T-helper 2 cell treated with Interferon-gamma antibody and Interleukin-4, amounts not matched to agents 5 μg/mL and 100 μg/mL, for 36 hours (primary cell): ENCODE measurements around the gene KRT84.

ENCODE experiments used
- DNase-seq: peaks from one replicate; pipeline ENCODE4 v3.0.0; 2021; ENCODE audit warnings: low spot score
- H3K27ac Mint-ChIP-seq: one replicate; pipeline ENCODE4 v1.8.0; 2021; ENCODE audit warnings: mild to moderate bottlenecking, mixed read lengths
- H3K27me3 Mint-ChIP-seq: one replicate; pipeline ENCODE4 v1.8.0; 2021; ENCODE audit warnings: low read depth, mixed read lengths
- H3K36me3 Mint-ChIP-seq: one replicate; pipeline ENCODE4 v1.8.0; 2021; ENCODE audit warnings: low read depth, mixed read lengths
- H3K4me1 Mint-ChIP-seq: one replicate; pipeline ENCODE4 v1.8.0; 2021; ENCODE audit warnings: low read depth, mixed read lengths
- H3K4me3 Mint-ChIP-seq: one replicate; pipeline ENCODE4 v1.8.0; 2022; ENCODE audit warnings: mild to moderate bottlenecking, moderate library complexity, mixed read lengths
- H3K9me3 Mint-ChIP-seq: one replicate; pipeline ENCODE4 v1.8.0; 2021; ENCODE audit warnings: mixed read lengths

KRT84 gene

GRCh38 chr12:52401926-52402325 is 16.5 kb upstream of the KRT84 start:
- Mint-ChIP-seq H3K9me3 (no peaks in the 10 kb centered on the region), H3K27ac (no peak overlapping the region), H3K4me1 (no peaks in the 10 kb centered on the region), H3K4me3 (no peak overlapping the region), H3K36me3 (no peaks in the 10 kb centered on the region), H3K27me3 (peaks cover 6% of the 10 kb centered on the region)
- DNase-seq: no peak

DNA sequence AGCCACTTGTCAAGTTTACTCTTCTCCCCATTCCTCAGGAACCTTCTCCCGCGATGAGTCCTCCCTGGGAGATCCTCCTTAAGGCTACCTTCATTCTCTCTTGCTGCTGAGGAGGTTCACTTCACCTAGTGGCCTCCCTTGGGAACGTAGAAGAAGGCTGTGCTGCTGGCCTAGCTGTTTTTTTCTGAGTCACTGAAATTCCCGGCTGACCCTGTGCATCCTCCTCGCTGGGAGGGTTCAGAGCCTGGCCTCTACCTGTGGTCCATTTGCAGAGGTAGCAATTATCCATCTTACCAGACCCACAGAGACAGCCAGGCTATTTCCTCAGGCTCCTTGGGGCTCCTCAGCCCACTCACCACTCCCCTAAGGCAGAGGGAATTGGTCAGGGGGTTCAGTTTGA is 16.1 kb upstream of the KRT84 start:
- H3K9me3 Mint-ChIP-seq: no peaks in the 10 kb centered on the region
- H3K27ac Mint-ChIP-seq: no peak overlapping the region
- H3K4me1 Mint-ChIP-seq: no peaks in the 10 kb centered on the region
- H3K4me3 Mint-ChIP-seq: no peak overlapping the region
- peaks cover 6% of the 10 kb centered on the region for H3K27me3 Mint-ChIP-seq
- no peak for DNase-seq
- no peaks in the 10 kb centered on the region for H3K36me3 Mint-ChIP-seq

DNA sequence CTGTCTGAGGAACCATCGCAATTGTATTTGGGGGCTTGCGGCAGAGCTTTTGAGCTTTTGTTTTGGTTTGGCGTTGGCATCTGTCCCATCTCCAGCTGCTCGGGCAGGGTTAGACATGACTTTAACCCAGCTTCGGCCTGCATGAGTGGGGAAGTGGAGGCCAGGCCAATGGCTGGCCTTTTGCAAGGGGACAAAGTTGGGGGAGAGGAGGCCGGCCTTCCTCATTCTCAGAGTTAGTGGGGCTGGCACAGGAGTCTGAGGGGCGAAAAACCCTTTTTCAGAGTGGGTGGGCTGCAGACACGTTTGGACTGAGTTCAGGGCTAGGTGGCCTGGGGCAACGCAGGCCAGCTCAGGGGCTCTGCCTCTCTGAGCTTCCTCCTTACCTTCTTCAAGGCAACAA is 15.5 kb upstream of the KRT84 start:
- Mint-ChIP-seq H3K4me1 (no peaks in the 10 kb centered on the region), H3K9me3 (no peaks in the 10 kb centered on the region), H3K36me3 (no peaks in the 10 kb centered on the region), H3K27me3 (peaks cover 6% of the 10 kb centered on the region), H3K4me3 (no peak overlapping the region), H3K27ac (no peak overlapping the region)
- DNase-seq: no peak

DNA sequence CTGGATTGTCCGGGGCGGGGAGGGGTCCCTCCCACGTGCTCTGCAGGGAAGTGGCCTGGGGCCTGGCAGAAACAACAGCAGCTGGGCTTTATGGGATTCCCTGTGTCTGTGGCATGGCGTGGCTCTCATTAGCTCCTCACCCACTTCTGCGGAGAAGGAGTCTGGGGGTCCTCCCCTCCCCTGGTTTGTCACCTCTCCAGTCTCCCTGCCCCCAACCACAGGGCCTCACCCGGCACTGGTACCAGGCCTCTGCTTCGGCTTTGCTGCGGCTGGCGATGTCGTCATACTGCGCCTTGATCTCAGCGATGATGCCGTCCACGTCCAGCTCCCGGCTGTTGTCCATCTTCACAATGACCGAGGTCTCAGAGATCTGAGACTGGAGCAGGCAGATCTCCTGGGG is 14.3 kb upstream of the KRT84 start:
- Mint-ChIP-seq H3K36me3 (no peaks in the 10 kb centered on the region), H3K27me3 (peaks cover 6% of the 10 kb centered on the region), H3K4me1 (no peaks in the 10 kb centered on the region), H3K4me3 (no peak overlapping the region), H3K9me3 (no peaks in the 10 kb centered on the region), H3K27ac (no peak overlapping the region)
- DNase-seq: no peak

- Mint-ChIP-seq H3K4me3 (no peak overlapping the region), H3K4me1 (no peaks in the 10 kb centered on the region), H3K9me3 (no peaks in the 10 kb centered on the region), H3K27ac (no peak overlapping the region), H3K27me3 (peaks cover 5% of the 10 kb centered on the region), H3K36me3 (no peaks in the 10 kb centered on the region)
- no peak for DNase-seq
These were observed 12.7 kb upstream of the KRT84 start for GRCh38 chr12:52398176-52398575.

DNA sequence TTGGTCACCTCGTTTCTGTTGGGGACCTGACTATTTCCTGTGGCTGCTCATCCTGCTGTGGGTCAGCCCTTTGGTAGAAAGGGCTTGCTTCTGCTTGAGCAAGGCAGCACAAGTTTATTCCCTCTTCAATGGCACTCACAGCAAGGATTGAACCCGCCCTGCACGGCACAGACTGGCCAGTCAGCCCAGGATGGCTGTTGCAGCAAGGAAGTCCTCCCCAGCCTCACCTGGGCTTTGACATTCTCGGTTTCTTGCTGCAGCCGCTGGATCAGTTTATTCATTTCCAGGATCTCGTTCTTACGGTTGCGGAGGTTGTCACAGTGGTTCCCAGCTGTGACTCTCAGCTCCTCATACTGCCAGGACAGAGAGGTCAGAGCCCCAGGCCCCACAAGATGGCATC is 11.2 kb upstream of the KRT84 start:
- Mint-ChIP-seq H3K4me3 (no peak overlapping the region), H3K36me3 (no peaks in the 10 kb centered on the region), H3K9me3 (no peaks in the 10 kb centered on the region), H3K4me1 (no peaks in the 10 kb centered on the region), H3K27me3 (no peaks in the 10 kb centered on the region), H3K27ac (no peak overlapping the region)
- DNase-seq: no peak

GRCh38 chr12:52395761-52396434 is 10.4 kb upstream of the KRT84 start:
- Mint-ChIP-seq H3K9me3 (no peaks in the 10 kb centered on the region), H3K4me1 (no peaks in the 10 kb centered on the region), H3K27me3 (no peaks in the 10 kb centered on the region), H3K27ac (no peak overlapping the region), H3K36me3 (no peaks in the 10 kb centered on the region), H3K4me3 (no peak overlapping the region)
- DNase-seq: no peak

DNA sequence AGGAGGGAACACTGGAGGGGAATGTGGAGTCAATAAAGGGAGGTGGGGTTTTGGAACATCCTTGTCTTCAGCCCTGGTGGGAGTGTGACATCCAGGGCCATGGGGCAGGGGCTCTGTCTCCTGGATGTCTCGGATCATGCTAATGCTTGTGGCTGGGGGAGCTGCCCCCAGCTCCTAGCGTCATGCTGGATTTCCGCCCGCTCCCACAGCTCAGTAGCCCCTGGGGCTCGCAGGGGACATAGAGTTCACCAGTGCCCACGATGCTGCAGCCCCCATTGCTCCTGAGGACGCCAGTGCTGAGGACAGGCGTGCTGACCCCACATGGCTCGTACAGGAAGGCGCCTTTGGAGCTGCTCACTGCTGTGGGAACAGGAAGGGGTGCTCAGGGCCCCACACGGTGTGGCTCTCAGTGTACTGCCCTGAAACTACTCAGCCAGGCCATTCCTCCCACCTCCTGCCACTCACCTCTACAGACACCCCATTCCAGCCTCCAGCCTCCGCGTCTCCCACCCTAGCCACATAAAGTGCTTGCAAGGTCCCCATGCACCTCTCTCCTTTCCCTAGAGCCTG is 9.5 kb upstream of the KRT84 start:
- no peaks in the 10 kb centered on the region for H3K36me3 Mint-ChIP-seq
- no peak overlapping the region for H3K4me3 Mint-ChIP-seq
- H3K27me3 Mint-ChIP-seq: no peaks in the 10 kb centered on the region
- H3K4me1 Mint-ChIP-seq: no peaks in the 10 kb centered on the region
- H3K27ac Mint-ChIP-seq: no peak overlapping the region
- no peak for DNase-seq
- H3K9me3 Mint-ChIP-seq: no peaks in the 10 kb centered on the region

- Mint-ChIP-seq H3K9me3 (no peaks in the 10 kb centered on the region), H3K4me3 (no peak overlapping the region), H3K27me3 (peaks cover 3% of the 10 kb centered on the region), H3K4me1 (no peaks in the 10 kb centered on the region), H3K27ac (no peak overlapping the region), H3K36me3 (no peaks in the 10 kb centered on the region)
- DNase-seq: no peak
These were observed 7.1 kb upstream of the KRT84 start for GRCh38 chr12:52392465-52393007.

- no peaks in the 10 kb centered on the region for H3K9me3 Mint-ChIP-seq
- no peak for DNase-seq
These were observed 6.2 kb upstream of the KRT84 start for GRCh38 chr12:52391618-52392002.

GRCh38 chr12:52390739-52391617 is 5.5 kb upstream of the KRT84 start:
- Mint-ChIP-seq H3K27me3 (peaks cover 3% of the 10 kb centered on the region), H3K36me3 (no peaks in the 10 kb centered on the region), H3K27ac (no peak overlapping the region), H3K4me1 (no peaks in the 10 kb centered on the region), H3K4me3 (no peak overlapping the region), H3K9me3 (no peaks in the 10 kb centered on the region)
- no peak for DNase-seq

More at GRCh38 chr12:52391618-52392002, 6.2 kb upstream of the KRT84 start:
- H3K4me3 Mint-ChIP-seq: no peak overlapping the region
- no peak overlapping the region for H3K27ac Mint-ChIP-seq
- no peaks in the 10 kb centered on the region for H3K36me3 Mint-ChIP-seq
- peaks cover 3% of the 10 kb centered on the region for H3K27me3 Mint-ChIP-seq
- H3K4me1 Mint-ChIP-seq: no peaks in the 10 kb centered on the region

DNA sequence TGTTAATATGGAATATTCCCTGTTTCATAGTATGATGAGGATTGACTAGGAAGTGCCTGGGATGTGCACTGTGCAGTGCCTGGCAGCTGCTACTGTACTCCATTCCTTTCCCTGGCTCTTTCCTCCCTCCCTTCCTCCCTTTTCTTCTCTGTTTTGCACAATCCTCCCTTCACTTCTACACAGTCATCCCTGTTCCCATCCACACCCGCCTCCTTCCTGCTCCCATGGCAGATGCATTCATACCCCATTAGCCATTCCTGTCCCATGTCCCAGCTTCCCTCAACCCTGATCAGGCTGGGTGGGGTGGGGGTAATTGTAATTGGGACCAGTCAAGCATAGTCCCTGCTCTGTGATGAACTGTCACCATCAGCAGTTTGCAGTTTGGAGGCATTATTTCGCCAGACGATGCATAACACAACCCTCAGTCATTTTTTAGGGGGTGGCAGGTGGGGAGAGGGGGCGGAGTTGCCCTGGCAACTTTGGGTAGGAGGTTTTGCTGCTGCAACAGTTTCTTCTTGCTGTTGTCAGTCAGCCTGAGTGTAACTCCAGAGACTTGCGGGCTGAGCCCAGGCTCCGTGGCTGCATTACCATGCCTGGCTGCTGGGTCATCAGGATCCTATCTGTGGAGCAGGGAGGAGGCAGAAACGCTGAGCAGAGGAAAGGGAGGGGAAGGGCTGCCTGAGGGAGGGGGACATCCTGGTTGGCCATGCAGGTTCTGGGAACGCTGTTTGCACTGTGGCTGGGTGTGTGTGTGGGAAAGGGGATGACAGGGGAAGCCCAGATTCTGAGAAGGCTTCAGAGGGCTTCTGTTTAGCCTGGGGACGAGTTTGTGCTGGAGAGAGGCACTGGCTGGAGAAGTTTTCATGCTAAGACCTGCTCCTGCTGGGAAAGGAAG is 4.1 kb upstream of the KRT84 start:
- DNase-seq: no peak
- H3K36me3 Mint-ChIP-seq: no peaks in the 10 kb centered on the region
- peaks cover 3% of the 10 kb centered on the region for H3K27me3 Mint-ChIP-seq
- no peak overlapping the region for H3K4me3 Mint-ChIP-seq
- no peak overlapping the region for H3K27ac Mint-ChIP-seq
- no peaks in the 10 kb centered on the region for H3K9me3 Mint-ChIP-seq
- H3K4me1 Mint-ChIP-seq: no peaks in the 10 kb centered on the region

DNA sequence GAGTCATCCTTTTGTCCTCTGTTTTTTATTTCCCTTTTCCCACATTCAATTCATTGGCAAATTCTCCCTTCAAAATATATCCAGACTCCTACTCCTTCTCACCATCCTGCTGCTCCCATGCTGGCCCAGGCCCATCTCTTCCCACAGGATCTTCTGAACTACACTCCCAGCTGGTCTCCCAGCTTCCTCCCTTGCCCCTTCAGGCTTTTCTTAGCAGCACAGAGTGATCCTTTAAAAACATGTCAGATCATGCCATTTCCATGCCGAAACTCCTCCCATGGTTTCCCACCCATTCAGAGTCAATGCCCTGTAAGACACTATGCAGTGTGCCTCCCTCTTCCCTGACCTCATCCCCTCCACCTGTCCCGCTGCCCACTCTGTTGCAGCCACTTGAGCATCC is 2.4 kb upstream of the KRT84 start:
- peaks cover 3% of the 10 kb centered on the region for H3K27me3 Mint-ChIP-seq
- DNase-seq: no peak

More for the DNA sequence above, 2.4 kb upstream of the KRT84 start:
- Mint-ChIP-seq H3K36me3 (no peaks in the 10 kb centered on the region), H3K4me3 (no peak overlapping the region), H3K27ac (no peak overlapping the region), H3K9me3 (no peaks in the 10 kb centered on the region), H3K4me1 (peaks cover 3% of the 10 kb centered on the region)
